ENCODE measurements around the gene MRPL24. TPM values are rescaled to one million over a fixed set of nuclear protein-coding genes. Genes with fewer than 3 reads are reported as not detected.

MRPL24 gene
- total and polyA plus RNA-seq, 12 donors = 70.3 to 250 (median 88.1) TPM

DNA sequence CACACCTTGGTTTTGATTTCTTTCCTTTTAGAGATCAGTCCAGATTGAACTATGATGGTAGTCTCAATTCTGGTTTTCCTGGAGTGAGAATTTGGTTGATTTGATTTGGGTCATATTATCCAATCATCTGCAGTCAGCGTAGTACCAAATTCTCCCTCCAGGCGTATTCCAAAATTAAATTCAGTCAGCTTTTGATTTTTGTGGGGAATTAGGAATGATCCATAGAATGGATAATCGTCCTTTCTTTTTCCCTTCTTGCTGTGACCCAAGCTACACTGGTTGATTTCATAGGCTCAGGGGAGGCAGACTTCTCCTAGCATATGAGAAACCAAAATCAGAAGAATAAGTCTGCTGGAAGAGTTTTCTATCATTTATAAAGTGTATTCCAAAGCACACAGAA is 31.3 kb upstream of the MRPL24 start:
- no peaks in the 10 kb centered on the region for H3K27me3 ChIP-seq
- H3K4me3 ChIP-seq = no peak overlapping the region
- WGBS, 2 donors = 76 to 85% methylated on average over 3 of the region's 3 CpGs
- H3K36me3 ChIP-seq = peaks cover 0 to 30% (median 0%) of the 10 kb centered on the region in 9 donors
- DNase-seq (no peak), ATAC-seq (no peak)
- TF ChIP-seq, protein P1, sequence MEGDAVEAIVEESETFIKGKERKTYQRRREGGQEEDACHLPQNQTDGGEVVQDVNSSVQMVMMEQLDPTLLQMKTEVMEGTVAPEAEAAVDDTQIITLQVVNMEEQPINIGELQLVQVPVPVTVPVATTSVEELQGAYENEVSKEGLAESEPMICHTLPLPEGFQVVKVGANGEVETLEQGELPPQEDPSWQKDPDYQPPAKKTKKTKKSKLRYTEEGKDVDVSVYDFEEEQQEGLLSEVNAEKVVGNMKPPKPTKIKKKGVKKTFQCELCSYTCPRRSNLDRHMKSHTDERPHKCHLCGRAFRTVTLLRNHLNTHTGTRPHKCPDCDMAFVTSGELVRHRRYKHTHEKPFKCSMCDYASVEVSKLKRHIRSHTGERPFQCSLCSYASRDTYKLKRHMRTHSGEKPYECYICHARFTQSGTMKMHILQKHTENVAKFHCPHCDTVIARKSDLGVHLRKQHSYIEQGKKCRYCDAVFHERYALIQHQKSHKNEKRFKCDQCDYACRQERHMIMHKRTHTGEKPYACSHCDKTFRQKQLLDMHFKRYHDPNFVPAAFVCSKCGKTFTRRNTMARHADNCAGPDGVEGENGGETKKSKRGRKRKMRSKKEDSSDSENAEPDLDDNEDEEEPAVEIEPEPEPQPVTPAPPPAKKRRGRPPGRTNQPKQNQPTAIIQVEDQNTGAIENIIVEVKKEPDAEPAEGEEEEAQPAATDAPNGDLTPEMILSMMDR (IDR thresholded peaks at IDR 0.05) = no peak
- H3K27ac ChIP-seq = peak overlapping the region in 6 of 10 donors; percentile 23 to 73 (median 47)
- H3K4me1 ChIP-seq = peaks cover 21 to 83% (median 69%) of the 10 kb centered on the region in 9 donors
- H3K9me3 ChIP-seq = no peaks in the 10 kb centered on the region
- intact Hi-C loops (cut with DNase I) = loop anchor here in 1 of 10 donors (5.0 kb wide), 1 partner anchor 35 kb away; no protein-coding TSS in a partner anchor

DNA sequence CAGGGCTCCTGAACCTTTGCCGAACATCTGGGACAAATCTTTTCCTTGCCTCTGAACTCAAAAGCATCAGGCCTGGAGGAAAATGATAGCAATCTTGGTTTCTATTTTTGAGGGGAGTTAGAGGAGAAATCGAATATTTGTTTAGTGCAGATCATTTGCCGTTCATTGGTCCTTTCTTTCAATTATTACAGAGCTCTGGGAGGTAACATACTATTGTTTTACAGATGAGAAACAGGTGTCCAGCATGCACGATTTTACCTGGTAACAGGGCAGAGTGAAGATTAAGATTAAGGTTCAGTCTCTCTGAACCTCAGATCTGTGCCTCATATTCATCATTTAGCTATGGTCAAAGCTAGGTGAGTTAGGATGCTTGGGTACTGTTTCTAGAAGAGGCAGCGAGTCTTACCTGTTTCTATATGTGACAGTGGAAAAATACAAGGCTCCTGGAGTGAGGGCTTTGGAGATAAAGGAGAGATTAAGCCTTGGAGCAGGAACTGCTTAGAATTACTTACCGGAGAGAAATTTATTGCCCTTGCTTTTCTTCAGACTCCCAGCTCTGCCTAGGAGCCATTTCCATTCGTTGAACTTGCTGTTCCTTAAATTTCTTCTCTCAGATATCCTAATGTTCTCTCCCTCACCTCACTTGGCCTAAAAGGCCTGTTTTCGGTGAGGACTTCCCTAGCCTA is 27.9 kb upstream of the MRPL24 start:
- Histone ChIP-seq H3K4me3 (peak overlapping the region; percentile 73 to 99 (median 95)), H3K27me3 (no peaks in the 10 kb centered on the region), H3K9me3 (no peaks in the 10 kb centered on the region), H3K4me1 (peaks cover 19 to 67% (median 60%) of the 10 kb centered on the region in 9 donors), H3K27ac (peak overlapping the region in 6 of 10 donors; percentile 95 to 98 (median 96)), H3K36me3 (peaks cover 0 to 30% (median 0%) of the 10 kb centered on the region in 9 donors)
- ATAC-seq (no peak), DNase-seq (no peak)
- 16 to 21% methylated on average over 8 of the region's 8 CpGs for WGBS, 2 donors
- intact Hi-C loops (cut with DNase I) = loop anchor here in 5 of 10 donors (5.0 kb wide), 2 partner anchors 41 to 91 kb away; partner anchors contain the start of genes ISG20L2 (in 4 of the 5), METTL25B (in 4 of the 5) and NES (in 1 of the 5)
- TF ChIP-seq, protein P1 (IDR thresholded peaks at IDR 0.05) = no peak

DNA sequence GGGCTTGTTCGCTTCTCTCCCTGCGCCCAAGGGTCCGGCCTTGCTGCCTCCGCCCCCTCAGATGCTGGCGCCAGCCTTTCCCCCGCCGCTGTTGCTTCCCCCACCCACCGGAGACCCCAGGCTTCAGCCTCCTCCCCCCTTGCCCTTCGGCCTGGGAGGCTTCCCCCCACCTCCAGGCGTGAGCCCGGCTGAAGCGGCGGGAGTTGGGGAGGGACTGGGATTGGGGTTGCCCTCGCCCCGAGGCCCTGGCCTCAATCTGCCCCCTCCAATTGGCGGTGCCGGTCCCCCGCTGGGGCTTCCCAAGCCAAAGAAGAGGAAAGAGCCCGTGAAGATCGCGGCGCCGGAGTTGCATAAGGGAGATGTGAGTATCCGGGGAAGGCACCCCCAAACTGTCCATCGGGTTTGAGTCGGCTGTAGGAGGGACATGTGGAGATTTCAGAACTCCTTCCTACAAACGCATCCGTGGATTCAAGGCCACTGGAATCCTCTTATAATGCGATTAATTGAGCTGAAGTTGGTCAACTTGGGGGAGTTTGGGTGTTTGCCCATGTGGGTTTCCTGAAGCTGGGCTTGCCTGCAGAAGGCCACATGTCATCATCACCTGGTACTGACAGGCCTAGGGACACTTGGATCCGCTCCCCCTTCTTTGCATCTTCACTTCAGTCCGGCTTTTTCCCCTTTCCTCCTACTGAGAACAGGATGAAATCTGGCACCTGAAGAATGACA is 27.2 kb upstream of the MRPL24 start:
- TF ChIP-seq, protein P1 (IDR thresholded peaks at IDR 0.05) = no peak
- no peaks in the 10 kb centered on the region for H3K9me3 ChIP-seq
- H3K27me3 ChIP-seq = no peaks in the 10 kb centered on the region
- DNase-seq = peak; percentile 40 to 45
- intact Hi-C loops (cut with DNase I) = loop anchor here in 7 of 10 donors (1.0 to 5.0 kb wide), 7 partner anchors 15 to 91 kb away; partner anchors contain the start of genes ISG20L2 (in 7 of the 7), METTL25B (in 7 of the 7), MRPL24 (in 2 of the 7) and HDGF (in 1 of the 7)
- peak; percentile 1 to 40 (median 13) for ATAC-seq
- peak overlapping the region; percentile 75 to 98 (median 96) for H3K27ac ChIP-seq
- H3K4me1 ChIP-seq = peaks cover 13 to 60% (median 53%) of the 10 kb centered on the region in 9 donors
- H3K36me3 ChIP-seq = peaks cover 0 to 30% (median 0%) of the 10 kb centered on the region in 9 donors
- H3K4me3 ChIP-seq = peak overlapping the region; percentile 73 to 99 (median 95)
- WGBS, 2 donors = 0% methylated on average over 31 of the region's 31 CpGs

All from heart right ventricle (tissue), 16 donors.